NT2/D1 (cell line): ENCODE results near the gene PLCB4.

Source experiments
- YY1 ChIP-seq: IDR thresholded peaks from 2 replicates; pipeline ENCODE4 v1.6.1; 2011; ENCODE audit not compliant: insufficient read length, insufficient read depth
- ZNF274 ChIP-seq: IDR thresholded peaks from 2 replicates; pipeline ENCODE4 v1.6.1; 2011; ENCODE audit warnings: mild to moderate bottlenecking, low read depth, low read length

DNA sequence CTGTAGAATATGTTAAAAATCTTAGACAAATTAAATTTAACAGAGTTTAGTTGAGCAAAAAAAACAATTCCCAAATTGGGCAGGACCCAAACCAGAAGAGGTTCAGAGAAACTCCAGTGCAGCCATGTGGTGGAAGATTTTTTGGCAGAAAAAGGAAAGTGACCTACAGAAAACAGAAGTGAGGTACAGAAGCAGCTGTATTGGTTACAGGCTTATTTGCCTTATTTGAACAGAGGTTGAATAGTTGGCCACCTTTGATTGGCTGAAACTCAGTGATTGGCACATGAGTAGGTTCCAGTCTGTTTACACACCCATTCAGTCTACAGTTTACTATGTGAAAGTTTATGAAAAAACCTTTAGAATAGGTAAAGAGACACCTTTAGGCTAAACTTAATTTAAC is 334.6 kb downstream of the PLCB4 start:
- TF ChIP-seq ZNF274 (no peak), YY1 (no peak)
